Measurements from ENCODE around the gene UBL4B. TPM values are rescaled to one million over a fixed set of nuclear protein-coding genes. Genes with fewer than 3 reads are reported as not detected.

UBL4B gene
- total and polyA plus RNA-seq, 7 donors = 0.06 to 0.20 (median 0.19) TPM; not detected in 4

GRCh38 chr1:110155878-110156522 is 43.8 kb downstream of the UBL4B start:
- no peak overlapping the region for H3K27ac ChIP-seq
- H3K9me3 ChIP-seq = no peaks in the 10 kb centered on the region
- intact Hi-C loops (cut with DNase I) = no loop called here
- H3K4me1 ChIP-seq = no peaks in the 10 kb centered on the region
- no peaks in the 10 kb centered on the region for H3K36me3 ChIP-seq (ENCODE audit: insufficient read depth in 1 of 2, low read depth in 1 of 2)
- peaks cover 0 to 50% (median 9%) of the 10 kb centered on the region in 3 donors for H3K27me3 ChIP-seq (ENCODE audit: insufficient read depth in 3 of 3, low read length in 2 of 3)
- DNase-seq = peak; percentile 54 to 65
- peak in 3 of 4 donors; percentile 45 to 67 (median 66) for ATAC-seq
- no peak for TF ChIP-seq CTCF (IDR thresholded peaks at IDR 0.05)
- WGBS, 3 donors = 9 to 13% (median 10%) methylated on average over 7 of the region's 7 CpGs
- no peak overlapping the region for H3K4me3 ChIP-seq

GRCh38 chr1:110158261-110158660 is 46.0 kb downstream of the UBL4B start:
- Histone ChIP-seq H3K9me3 (no peaks in the 10 kb centered on the region), H3K27ac (no peak overlapping the region), H3K36me3 (ENCODE audit: insufficient read depth in 1 of 2, low read depth in 1 of 2) (no peaks in the 10 kb centered on the region), H3K4me3 (no peak overlapping the region), H3K27me3 (ENCODE audit: insufficient read depth in 3 of 3, low read length in 2 of 3) (peaks cover 0 to 32% (median 9%) of the 10 kb centered on the region in 3 donors), H3K4me1 (no peaks in the 10 kb centered on the region)
- TF ChIP-seq CTCF (IDR thresholded peaks at IDR 0.05) = no peak
- DNase-seq (no peak), ATAC-seq (no peak)
- intact Hi-C loops (cut with DNase I) = no loop called here
- WGBS, 3 donors = 64 to 66% (median 64%) methylated on average over 5 of the region's 5 CpGs

GRCh38 chr1:110159168-110159567 is 46.9 kb downstream of the UBL4B start:
- H3K4me3 ChIP-seq = no peak overlapping the region
- 38 to 53% (median 40%) methylated on average over 2 of the region's 2 CpGs for WGBS, 3 donors
- peaks cover 0 to 24% (median 7%) of the 10 kb centered on the region in 3 donors for H3K27me3 ChIP-seq (ENCODE audit: insufficient read depth in 3 of 3, low read length in 2 of 3)
- H3K9me3 ChIP-seq = no peaks in the 10 kb centered on the region
- H3K36me3 ChIP-seq (ENCODE audit: insufficient read depth in 1 of 2, low read depth in 1 of 2) = no peaks in the 10 kb centered on the region
- DNase-seq = no peak
- H3K4me1 ChIP-seq = no peaks in the 10 kb centered on the region
- no peak for ATAC-seq
- no peak for TF ChIP-seq CTCF (IDR thresholded peaks at IDR 0.05)
- H3K27ac ChIP-seq = no peak overlapping the region
- intact Hi-C loops (cut with DNase I) = no loop called here

- H3K27ac ChIP-seq = no peak overlapping the region
- no peak for TF ChIP-seq CTCF (IDR thresholded peaks at IDR 0.05)
- intact Hi-C loops (cut with DNase I) = no loop called here
- H3K36me3 ChIP-seq (ENCODE audit: insufficient read depth in 1 of 2, low read depth in 1 of 2) = no peaks in the 10 kb centered on the region
- no peak overlapping the region for H3K4me3 ChIP-seq
- 64 to 68% (median 65%) methylated on average over 10 of the region's 10 CpGs for WGBS, 3 donors
- DNase-seq (no peak), ATAC-seq (no peak)
- H3K27me3 ChIP-seq (ENCODE audit: insufficient read depth in 3 of 3, low read length in 2 of 3) = peaks cover 0 to 12% (median 5%) of the 10 kb centered on the region in 3 donors
- no peaks in the 10 kb centered on the region for H3K4me1 ChIP-seq
- no peaks in the 10 kb centered on the region for H3K9me3 ChIP-seq
Measured at GRCh38 chr1:110160538-110161100, 48.4 kb downstream of the UBL4B start.
